Activated CD4-positive, alpha-beta T cell treated with anti-CD3 and anti-CD28 coated beads, Interleukin-2, Interleukin-4, amounts not matched to agents 100 ng/mL and 50 ng/mL, durations not matched to agents 16 hours and 8 hours (primary cell): Measurements from ENCODE around the gene FKBP10.
"Not testable (repeated sequence)": the region's sequence is repeated elsewhere in the genome, so short reads cannot be mapped to it uniquely, and the experiment has no call there.

Experiments used
- DNase-seq: peaks from one replicate; pipeline ENCODE4 v3.0.0-alpha.2; 2020; ENCODE audit warnings: low spot score

Gene FKBP10, protein sequence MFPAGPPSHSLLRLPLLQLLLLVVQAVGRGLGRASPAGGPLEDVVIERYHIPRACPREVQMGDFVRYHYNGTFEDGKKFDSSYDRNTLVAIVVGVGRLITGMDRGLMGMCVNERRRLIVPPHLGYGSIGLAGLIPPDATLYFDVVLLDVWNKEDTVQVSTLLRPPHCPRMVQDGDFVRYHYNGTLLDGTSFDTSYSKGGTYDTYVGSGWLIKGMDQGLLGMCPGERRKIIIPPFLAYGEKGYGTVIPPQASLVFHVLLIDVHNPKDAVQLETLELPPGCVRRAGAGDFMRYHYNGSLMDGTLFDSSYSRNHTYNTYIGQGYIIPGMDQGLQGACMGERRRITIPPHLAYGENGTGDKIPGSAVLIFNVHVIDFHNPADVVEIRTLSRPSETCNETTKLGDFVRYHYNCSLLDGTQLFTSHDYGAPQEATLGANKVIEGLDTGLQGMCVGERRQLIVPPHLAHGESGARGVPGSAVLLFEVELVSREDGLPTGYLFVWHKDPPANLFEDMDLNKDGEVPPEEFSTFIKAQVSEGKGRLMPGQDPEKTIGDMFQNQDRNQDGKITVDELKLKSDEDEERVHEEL

DNA sequence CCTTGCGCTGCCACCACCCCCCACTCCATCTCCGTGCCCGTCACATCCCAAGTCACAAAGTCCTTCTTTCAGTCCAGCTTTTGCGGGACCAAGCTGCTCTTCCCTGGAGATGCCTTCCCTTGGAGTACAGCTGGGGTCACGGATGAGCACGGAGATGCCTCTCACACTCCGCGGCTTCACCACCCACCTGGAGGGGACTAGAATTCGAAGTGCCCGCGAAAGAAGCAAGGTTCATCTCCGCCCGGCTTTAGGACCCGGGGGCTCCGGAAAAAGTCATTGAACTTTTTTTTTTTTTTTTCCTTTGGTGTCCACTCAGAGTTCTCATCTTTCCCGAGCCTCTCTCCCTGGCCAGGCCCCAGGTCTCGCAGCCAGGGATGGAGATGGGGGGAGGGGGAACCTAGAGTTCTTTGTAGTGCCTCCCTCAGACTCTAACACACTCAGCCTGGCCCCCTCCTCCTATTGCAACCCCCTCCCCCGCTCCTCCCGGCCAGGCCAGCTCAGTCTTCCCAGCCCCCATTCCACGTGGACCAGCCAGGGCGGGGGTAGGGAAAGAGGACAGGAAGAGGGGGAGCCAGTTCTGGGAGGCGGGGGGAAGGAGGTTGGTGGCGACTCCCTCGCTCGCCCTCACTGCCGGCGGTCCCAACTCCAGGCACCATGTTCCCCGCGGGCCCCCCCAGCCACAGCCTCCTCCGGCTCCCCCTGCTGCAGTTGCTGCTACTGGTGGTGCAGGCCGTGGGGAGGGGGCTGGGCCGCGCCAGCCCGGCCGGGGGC lies at the start of gene FKBP10:
Gene FKBP10 (plus strand): TSS at position 624 of the 771 bp plus-strand sequence. CDS start 31 bp downstream, at position 655.
- DNase-seq: no peak

DNA sequence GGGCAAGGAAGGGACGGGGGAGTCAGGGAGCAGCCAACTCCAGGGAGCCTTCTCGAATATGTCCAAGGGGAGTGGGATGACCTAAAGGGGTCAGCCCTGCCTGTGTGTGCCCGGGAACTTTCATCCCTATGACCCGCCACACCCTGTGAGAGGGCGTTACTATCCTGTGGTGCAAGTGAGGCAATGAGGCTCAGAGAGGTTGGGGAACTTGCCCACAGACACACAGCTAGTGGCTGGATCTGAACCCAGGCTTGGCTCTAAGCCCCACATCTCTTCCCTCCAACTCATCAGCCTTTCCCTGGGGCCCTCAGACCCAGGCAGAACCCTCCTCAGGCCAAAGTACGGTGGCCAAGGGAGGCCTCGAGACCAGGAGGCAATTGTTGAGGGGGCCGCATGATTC lies 49.5 kb upstream of the FKBP10 start:
- DNase-seq: no peak

- no peak for DNase-seq
Measured at GRCh38 chr17:41766135-41766534, 46.7 kb upstream of the FKBP10 start.

DNA sequence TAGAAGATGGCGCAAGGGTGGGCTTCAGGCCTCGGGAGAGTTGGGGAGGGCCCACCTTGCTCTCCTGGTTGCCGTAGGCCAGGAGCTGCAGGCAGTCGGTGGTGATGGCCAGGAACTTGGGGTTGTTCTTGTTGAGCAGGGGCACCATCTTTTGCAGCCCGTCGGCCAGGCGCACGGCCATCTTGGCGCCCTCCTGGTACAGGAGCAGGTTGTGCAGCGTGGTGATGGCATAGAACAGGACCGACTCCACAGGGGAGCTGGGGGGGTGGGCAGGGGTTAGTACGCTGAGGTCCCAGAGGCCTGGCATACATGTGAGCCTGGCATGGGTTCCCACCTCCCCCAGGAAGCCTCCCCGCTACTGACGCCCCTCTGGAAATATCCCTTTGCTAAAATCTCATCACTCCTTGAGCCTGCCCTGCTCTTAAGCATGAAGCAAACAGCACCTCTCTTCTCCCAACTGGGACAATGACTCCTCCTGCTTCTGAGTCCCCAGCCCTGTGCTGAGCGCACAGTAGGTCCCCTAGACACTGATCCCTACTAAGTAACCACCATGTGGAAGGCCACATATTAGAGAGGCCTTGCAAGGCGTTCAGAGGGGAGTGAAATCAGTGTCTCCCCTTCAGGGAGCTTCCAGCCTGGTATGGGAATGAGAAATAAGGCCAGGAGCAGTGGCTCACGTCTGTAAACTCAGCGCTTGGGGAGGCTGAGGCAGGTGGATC lies 45.3 kb upstream of the FKBP10 start:
- no peak for DNase-seq

DNA sequence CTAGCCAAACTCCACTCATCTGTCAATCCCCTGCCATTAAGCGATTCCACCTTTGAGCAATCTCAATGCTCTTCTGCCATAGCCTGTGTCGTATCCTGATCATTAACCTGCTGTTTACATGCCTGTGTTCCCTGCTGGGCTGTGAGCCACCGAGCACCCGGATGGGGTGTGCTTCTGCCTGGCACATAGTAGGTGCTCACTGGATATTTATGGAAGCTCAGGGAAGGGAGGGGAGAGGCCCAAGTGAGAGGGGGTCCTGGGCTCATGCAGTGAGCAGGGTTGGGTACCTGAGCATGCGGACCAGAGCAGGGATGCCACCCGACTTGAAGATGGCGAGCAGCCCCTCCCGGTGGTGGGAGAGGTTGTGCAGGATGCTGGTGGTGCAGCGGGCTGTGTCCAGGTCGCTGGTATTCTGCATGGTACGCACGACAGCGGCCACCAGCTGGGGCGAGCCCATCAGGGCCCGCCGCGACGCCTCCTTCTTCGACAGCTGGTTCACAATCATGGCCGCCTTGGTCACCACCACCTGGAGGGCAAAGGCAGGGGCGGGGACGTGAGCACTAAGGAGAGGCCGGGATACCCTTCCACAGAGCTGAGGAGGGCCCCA lies 44.0 kb upstream of the FKBP10 start:
- DNase-seq: no peak

DNA sequence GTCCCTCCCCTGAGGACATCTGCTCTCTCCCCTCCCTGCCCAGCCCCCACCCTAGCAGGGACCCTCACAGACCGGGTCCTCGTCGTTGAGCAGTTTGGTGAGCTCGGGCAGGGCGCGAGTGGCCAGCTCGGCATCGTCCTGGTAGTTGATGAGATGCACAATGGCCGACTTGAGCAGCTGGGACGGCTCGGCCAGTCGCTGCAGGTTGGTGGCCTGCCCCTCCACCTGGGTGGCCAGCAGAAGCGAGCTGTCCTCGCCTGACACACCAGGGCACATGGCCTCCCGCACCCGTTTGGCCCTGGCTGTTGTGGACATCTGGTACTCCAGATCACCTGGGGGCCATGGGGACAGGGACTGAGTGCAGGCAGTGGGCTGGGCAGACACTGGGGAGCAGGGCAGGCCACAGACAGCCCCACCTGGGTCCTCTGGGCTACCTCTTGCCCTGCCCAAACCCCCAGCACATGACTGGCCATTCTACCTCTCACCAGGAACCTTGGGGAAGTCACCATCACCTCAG lies 43.4 kb upstream of the FKBP10 start:
- DNase-seq: no peak

GRCh38 chr17:41769985-41770384 lies 42.8 kb upstream of the FKBP10 start:
- DNase-seq: no peak

DNA sequence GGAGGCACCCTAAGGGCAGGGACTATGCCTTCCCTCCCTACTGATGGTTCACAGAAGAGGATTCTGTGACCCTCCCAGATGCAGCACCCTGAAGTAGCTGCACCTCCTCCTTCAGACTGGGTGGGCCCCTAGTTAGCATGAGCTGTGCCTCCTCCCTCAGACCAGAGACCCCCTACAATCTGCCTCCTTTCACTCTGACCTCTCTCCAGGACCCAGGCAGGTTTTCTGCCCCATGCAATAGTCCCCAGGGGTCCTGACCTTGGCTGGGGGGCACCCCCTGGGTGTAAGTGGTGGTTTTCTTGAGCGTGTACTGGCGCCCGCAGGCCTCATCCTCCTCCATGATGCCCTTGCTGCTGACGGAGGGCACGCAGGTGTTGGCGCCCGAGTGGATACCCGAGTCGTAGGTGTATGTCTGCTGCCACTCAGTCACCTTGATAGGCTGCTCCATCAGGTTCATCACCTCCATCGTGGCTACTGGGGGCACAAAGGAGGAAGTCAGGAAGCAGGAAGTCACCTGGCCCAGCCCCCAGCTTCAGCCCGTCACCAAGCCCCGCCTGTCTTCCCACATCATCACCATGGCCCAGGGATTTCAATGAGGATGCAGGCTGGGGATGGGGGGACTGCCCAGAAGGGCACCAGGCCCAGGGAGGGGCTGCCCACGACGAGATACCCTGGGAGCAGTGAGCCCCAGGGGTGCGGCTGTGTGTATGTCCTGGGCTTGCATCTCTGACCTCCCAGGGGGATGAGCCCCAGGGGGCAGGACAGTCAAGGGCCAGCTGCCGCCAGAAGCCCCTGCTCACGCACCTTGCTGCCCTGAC lies 41.2 kb upstream of the FKBP10 start:
- DNase-seq: no peak

GRCh38 chr17:41772218-41772585 lies 40.6 kb upstream of the FKBP10 start:
- DNase-seq: no peak

GRCh38 chr17:41772586-41773189 lies 40.1 kb upstream of the FKBP10 start:
- DNase-seq: no peak

GRCh38 chr17:41773190-41773588 lies 39.6 kb upstream of the FKBP10 start:
- no peak for DNase-seq

DNA sequence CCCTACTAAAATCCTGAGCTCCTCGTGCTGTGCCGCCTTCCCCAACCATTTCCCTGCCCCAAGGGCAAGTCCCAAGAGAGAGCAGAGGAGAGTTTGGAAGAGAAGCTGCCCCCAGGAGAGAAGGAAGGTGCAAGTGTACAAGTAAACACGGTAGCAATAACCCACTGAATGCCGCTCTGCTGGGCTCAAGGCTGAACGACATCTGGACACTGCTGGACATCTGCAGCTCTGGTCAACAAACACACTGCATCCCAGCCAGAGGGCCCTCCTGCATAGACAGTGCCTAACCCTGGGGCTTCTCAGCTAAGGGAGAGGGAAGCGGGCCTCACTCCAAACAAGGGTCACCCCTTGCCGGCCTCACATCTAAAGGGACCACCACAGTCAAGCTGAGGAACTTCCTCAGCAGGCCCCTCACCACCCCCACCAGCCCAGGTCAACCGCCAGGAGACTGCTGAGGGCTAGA lies 39.0 kb upstream of the FKBP10 start:
- DNase-seq: no peak

- DNase-seq: no peak
Measured at GRCh38 chr17:41775394-41776226, 37.2 kb upstream of the FKBP10 start.

GRCh38 chr17:41776262-41776900 lies 36.4 kb upstream of the FKBP10 start:
- DNase-seq: not testable (repeated sequence)

GRCh38 chr17:41777157-41777573 lies 35.6 kb upstream of the FKBP10 start:
- DNase-seq: no peak

DNA sequence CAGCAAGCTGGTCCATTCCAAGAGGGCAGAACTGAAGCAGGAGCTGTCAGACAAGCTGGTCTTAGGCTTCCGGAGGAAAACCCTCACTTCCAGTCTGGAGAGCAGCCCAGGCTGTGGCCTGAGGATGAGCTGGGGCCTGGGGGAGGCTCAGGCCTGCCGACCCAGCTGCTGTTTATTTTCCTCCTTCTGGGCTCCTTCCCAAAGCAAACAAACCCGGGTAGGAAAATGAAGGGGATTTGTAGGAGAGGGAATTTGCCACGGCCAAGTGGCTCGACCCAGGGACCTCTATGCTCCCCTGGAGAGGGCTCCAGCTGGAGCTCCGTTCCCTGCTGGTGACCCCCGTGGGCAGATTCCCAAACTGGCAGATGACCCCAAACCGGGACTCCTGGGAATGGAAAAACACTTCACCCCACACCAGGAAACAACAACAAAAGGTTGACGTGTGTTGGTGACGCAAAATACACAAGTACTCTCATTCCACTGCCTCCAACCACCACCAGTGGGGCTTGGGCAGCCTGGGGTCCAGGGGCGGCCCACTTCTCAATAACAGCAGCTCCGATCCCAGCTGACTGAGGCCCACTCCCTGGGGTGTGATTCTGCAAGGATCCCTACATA lies 35.1 kb upstream of the FKBP10 start:
- no peak for DNase-seq

- no peak for DNase-seq
Measured at GRCh38 chr17:41779954-41780353, 32.9 kb upstream of the FKBP10 start.

GRCh38 chr17:41781404-41782110 lies 31.2 kb upstream of the FKBP10 start:
- no peak for DNase-seq
